ENCODE data around the gene RFC4. TPM values are rescaled to one million over a fixed set of nuclear protein-coding genes. Genes with fewer than 3 reads are reported as not detected.
"Not testable (repeated sequence)": the region's sequence is repeated elsewhere in the genome, so short reads cannot be mapped to it uniquely, and the experiment has no call there.

The RFC4 gene
- total and polyA plus RNA-seq, 2 of the 8 experiments (the other 6 are each of a cell fraction or from before 2014, with no cell fraction given), result 21.8 to 86.9 TPM

DNA sequence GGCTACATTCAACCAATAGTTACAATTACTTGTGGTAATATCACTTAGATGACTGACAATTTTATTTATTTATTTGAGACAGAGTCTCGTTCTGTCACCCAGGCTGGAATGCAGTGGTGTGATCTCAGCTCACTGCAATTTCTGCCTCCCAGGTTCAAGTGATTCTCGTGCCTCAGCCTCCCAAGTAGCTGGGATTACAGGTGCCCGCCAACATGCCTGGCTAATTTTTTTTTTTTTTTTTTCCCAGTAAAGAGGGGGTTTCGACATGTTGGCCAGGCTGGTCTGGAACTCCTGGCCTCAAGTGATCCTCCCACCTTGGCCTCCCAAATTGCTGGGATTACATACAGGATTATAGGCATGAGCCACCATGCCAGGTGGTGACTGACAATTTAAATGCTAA lies 2.8 kb downstream of the RFC4 start:
- H3K14ac ChIP-seq (ENCODE audit: insufficient read length); H4K20me1 ChIP-seq (replicated peaks in 1 of 2; ENCODE audit: control insufficient read depth in 1 of 2, insufficient read depth in 2 of 2, low read length in 2 of 2); H3K4me2 ChIP-seq (ENCODE audit: insufficient read depth in 1 of 2, low read depth in 2 of 2, low read length in 2 of 2); H2BK5ac ChIP-seq (ENCODE audit: low read depth, low read length); H3K18ac ChIP-seq (ENCODE audit: extremely low read depth, low read length); H3K56ac ChIP-seq (replicated peaks; ENCODE audit: insufficient read length, low read depth, low read length); H3K27me3 ChIP-seq (replicated peaks in 1 of 4; ENCODE audit: control insufficient read depth in 3 of 4, extremely low read depth in 1 of 4, insufficient read depth in 3 of 4, low read length in 3 of 4); H3K9me3 ChIP-seq (ENCODE audit: insufficient read depth in 2 of 2, low read depth in 1 of 2, low read length in 1 of 2); H4K8ac ChIP-seq (ENCODE audit: extremely low read depth, insufficient read depth, low read length); H2AK5ac ChIP-seq (ENCODE audit: low read depth, low read length); FAIRE-seq; H2BK20ac ChIP-seq (ENCODE audit: low read length); H4K91ac ChIP-seq (replicated peaks; ENCODE audit: insufficient read length, low read length); H2AFZ ChIP-seq (ENCODE audit: low read length); H3K79me1 ChIP-seq (ENCODE audit: low read depth, low read length); H2BK15ac ChIP-seq (ENCODE audit: low read length); H3K4me3 ChIP-seq (ENCODE audit: extremely low read depth in 1 of 4, insufficient read depth in 2 of 4, low read depth in 3 of 4, low read length in 4 of 4); H3K9ac ChIP-seq (replicated peaks in 1 of 4; ENCODE audit: extremely low read depth in 1 of 4, low read depth in 3 of 4, low read length in 3 of 4); H3K27ac ChIP-seq (ENCODE audit: low read depth, low read length); H3K4me1 ChIP-seq (replicated peaks in 1 of 4; ENCODE audit: control insufficient read depth in 3 of 4, insufficient read depth in 4 of 4, low read length in 3 of 4); H3K4ac ChIP-seq (replicated peaks; ENCODE audit: insufficient read length, low read depth, low read length); H2BK120ac ChIP-seq (replicated peaks; ENCODE audit: low read depth, low read length); DNase-seq (ENCODE audit: low read depth in 1 of 2, low spot score in 2 of 2); H4K5ac ChIP-seq (ENCODE audit: insufficient read length, low read depth, low read length); H2BK12ac ChIP-seq (ENCODE audit: low read depth, low read length); H3K23ac ChIP-seq (ENCODE audit: insufficient read length): not testable (repeated sequence)
- 96% methylated on average over 4 of the region's 4 CpGs; no CpG with 5 or more reads in 1 of the 2 experiments for WGBS, 2 experiments (ENCODE audit: extremely low coverage in 1 of 2, insufficient coverage in 1 of 2, insufficient read length in 1 of 2, insufficient replicate concordance in 2 of 2, low coverage in 1 of 2, low lambda C conversion rate in 2 of 2, missing lambda C conversion rate in 1 of 2)
- ChIA-PET POLR2A (ENCODE audit: partially characterized antibody) (interaction anchor here (1.7 to 12.4 kb wide), 3 partner anchors 13 to 19 kb away, joined by 6 to 166 read pairs (median 116); partner anchors contain the start of gene EIF4A2), CTCF (ENCODE audit: partially characterized antibody) (interaction anchor here (0.6 to 1.2 kb wide), 3 partner anchors 11 to 134 kb away, joined by 3 to 4 read pairs (median 3); no protein-coding TSS in a partner anchor)
- H3K79me2 ChIP-seq (ENCODE audit: control insufficient read depth in 1 of 2, insufficient read depth in 2 of 2, low read length in 2 of 2), result peaks cover 0 to 22% of the 10 kb centered on the region in 2 experiments; a peak in 2 of 4 replicates
- peaks cover 11% of the 10 kb centered on the region for H3K23me2 ChIP-seq (ENCODE audit: low read depth, low read length)
- H3K36me3 ChIP-seq (ENCODE audit: control insufficient read depth in 2 of 4, insufficient read depth in 4 of 4, low read length in 3 of 4), result peaks cover 11 to 65% (median 41%) of the 10 kb centered on the region in 4 experiments; a peak in 7 of 8 replicates

Data from H1 (cell line).